Measurements from ENCODE around the gene STAM2.
"Not testable (repeated sequence)": the region's sequence is repeated elsewhere in the genome, so short reads cannot be mapped to it uniquely, and the experiment has no call there.

Gene STAM2

DNA sequence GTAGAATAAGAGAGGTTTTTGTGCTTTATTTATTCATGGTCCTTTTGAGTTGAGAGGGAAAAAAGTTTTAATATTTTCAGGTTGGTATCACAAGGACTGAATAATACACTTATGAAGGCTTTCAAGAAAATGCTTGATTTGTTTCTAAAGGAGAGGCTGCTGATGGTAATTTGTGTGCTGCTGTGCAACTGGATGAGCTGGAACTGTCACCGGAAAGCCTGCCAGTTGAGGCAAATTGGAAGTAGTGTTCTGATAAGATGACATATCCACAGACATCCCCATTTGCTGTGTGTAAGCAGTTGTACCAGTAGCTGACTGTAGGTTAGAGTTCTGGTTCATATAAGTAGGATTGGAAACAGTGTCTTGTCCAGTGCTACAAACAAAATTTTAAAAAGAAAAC is 55.1 kb downstream of the STAM2 start:
- no peaks in the 10 kb centered on the region for H3K27me3 ChIP-seq (ENCODE audit: insufficient read depth, low read length)
- H3K9me3 ChIP-seq (ENCODE audit: low read length) = no peaks in the 10 kb centered on the region
- peaks cover 5% of the 10 kb centered on the region for H3K4me1 ChIP-seq (ENCODE audit: insufficient read depth, low read length)
- no peak overlapping the region for H2AFZ ChIP-seq (ENCODE audit: low read depth, low read length)
- peaks cover 10% of the 10 kb centered on the region for H3K36me3 ChIP-seq (ENCODE audit: insufficient read depth, low read length)
- no peak overlapping the region for H3K4me3 ChIP-seq (ENCODE audit: low read length)

DNA sequence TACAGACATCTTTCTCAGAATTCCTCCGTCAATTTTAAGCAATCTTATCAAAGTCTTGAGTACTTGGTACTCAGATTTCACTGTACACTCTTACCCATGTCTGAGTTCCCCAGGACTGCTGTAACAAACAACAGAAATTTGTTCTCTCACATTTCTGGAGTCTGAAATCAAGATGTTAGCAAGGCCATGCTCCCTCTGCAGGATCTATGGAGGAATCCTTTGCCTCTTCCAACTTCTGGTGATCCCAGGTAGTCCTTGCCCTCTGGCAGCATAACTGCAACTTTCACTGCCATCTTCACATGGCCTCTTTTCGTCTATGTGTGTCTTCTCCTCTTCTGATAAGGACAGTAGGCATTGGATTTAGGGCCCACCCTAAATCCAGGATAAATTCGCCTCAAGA is 59.6 kb downstream of the STAM2 start:
- no peaks in the 10 kb centered on the region for H3K4me1 ChIP-seq (ENCODE audit: insufficient read depth, low read length)
- H3K36me3 ChIP-seq (ENCODE audit: insufficient read depth, low read length) = peaks cover 5% of the 10 kb centered on the region
- no peaks in the 10 kb centered on the region for H3K9me3 ChIP-seq (ENCODE audit: low read length)
- no peak overlapping the region for H2AFZ ChIP-seq (ENCODE audit: low read depth, low read length)
- no peaks in the 10 kb centered on the region for H3K27me3 ChIP-seq (ENCODE audit: insufficient read depth, low read length)
- no peak overlapping the region for H3K4me3 ChIP-seq (ENCODE audit: low read length)

DNA sequence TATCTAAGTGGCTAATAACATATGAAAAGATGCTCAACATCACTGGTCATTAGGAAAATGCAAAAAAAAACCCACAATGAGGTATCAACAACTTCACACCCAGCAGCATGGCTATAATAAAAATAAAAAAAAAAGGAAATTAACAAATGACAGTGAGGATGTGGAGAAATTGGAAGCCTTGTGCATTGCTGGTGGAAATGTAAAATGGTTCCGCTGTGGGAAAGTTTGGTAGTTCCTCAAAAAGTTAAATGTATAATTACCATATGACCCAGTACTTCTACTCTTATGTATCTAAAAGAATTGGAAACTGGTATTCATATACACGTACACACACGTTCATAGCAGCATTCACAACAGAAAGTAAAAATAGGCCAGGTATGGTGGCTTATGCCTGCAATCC is 61.2 kb downstream of the STAM2 start:
- Histone ChIP-seq H3K4me3 (ENCODE audit: low read length) (no peak overlapping the region), H3K9me3 (ENCODE audit: low read length) (no peaks in the 10 kb centered on the region), H3K36me3 (ENCODE audit: insufficient read depth, low read length) (no peaks in the 10 kb centered on the region), H3K4me1 (ENCODE audit: insufficient read depth, low read length) (no peaks in the 10 kb centered on the region), H2AFZ (ENCODE audit: low read depth, low read length) (no peak overlapping the region), H3K27me3 (ENCODE audit: insufficient read depth, low read length) (no peaks in the 10 kb centered on the region)

DNA sequence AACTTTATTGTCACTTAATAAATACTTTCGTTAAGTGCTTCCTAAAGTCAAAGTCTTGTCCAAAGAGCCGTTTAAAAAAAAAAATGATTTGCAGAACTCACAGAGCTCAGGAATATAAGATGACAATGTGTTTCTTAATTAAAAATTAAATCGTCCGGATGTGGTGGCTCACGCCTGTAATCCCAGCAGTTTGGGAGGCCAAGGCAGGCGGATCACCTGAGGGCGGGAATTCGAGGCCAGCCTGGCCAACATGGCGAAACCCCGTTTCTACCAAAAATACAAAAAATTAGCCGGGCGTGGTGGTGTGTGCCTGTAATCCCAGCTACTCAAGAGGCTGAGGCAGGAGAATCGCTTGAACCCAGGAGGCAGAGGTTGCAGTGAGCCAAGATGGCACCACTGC is 68.4 kb downstream of the STAM2 start:
- H3K4me3 ChIP-seq (ENCODE audit: low read length); H3K36me3 ChIP-seq (ENCODE audit: insufficient read depth, low read length); H2AFZ ChIP-seq (ENCODE audit: low read depth, low read length); H3K4me1 ChIP-seq (ENCODE audit: insufficient read depth, low read length); H3K9me3 ChIP-seq (ENCODE audit: low read length); H3K27me3 ChIP-seq (ENCODE audit: insufficient read depth, low read length): not testable (repeated sequence)

DNA sequence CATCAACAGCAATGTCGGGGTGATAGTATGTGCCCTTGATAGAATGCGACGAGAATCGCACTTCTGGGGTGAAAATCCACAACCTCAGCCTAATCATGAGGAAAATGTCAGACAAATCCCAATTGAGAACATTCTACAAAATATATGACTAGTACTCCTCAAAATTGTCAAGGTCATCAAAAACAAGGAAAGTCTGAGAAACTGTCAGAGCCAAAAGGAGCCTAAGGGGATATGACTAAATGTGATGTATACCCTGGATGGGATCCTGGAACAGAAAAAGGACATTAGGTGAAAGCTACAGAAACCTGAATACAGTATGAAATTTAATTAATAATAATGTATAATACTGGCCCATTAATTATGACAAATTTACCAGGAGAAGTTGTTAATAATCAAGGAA is 69.1 kb downstream of the STAM2 start:
- H2AFZ ChIP-seq (ENCODE audit: low read depth, low read length) = no peak overlapping the region
- H3K36me3 ChIP-seq (ENCODE audit: insufficient read depth, low read length) = no peaks in the 10 kb centered on the region
- no peaks in the 10 kb centered on the region for H3K27me3 ChIP-seq (ENCODE audit: insufficient read depth, low read length)
- no peaks in the 10 kb centered on the region for H3K4me1 ChIP-seq (ENCODE audit: insufficient read depth, low read length)
- H3K4me3 ChIP-seq (ENCODE audit: low read length) = no peak overlapping the region
- no peaks in the 10 kb centered on the region for H3K9me3 ChIP-seq (ENCODE audit: low read length)

DNA sequence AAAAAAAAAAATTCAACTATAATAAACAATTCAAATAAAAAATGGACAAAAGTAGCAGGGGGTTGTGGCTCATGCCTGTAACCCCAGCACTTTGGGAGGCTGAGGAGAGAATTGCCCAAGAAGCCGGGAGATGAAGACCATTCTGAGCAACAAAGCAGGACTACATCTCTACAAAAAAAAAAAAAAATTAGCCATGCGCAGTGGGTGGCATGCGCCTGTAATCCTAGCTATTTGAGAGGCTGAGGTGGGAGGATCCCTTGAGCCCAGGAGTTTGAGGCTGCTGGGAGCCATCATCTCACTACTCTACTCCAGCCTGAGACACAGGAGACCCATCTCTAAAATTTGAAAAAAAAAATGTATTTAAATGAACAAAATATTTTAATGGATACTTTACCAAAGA is 72.3 kb downstream of the STAM2 start:
- Histone ChIP-seq H3K36me3 (ENCODE audit: insufficient read depth, low read length) (no peaks in the 10 kb centered on the region), H2AFZ (ENCODE audit: low read depth, low read length) (no peak overlapping the region), H3K4me3 (ENCODE audit: low read length) (no peak overlapping the region), H3K9me3 (ENCODE audit: low read length) (no peaks in the 10 kb centered on the region), H3K4me1 (ENCODE audit: insufficient read depth, low read length) (peaks cover 11% of the 10 kb centered on the region), H3K27me3 (ENCODE audit: insufficient read depth, low read length) (peaks cover 4% of the 10 kb centered on the region)

DNA sequence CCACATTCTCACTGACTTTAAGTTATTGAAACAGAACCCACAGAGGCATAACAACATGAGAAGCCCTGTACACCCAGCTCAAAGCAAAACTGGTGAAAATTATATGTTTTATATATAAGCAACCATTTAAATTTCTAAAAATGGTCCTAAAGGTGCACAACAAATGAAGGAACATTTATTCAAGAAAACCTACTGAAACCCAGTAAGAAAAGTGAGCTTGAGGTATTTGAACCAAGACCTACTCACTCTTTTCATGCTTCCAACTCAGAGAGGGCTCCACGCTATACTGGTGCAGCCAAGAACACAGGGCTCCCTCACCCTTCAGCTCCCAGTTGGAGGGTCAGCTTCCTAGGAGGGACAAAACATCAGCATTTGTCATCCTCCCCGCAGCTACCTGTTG is 74.6 kb downstream of the STAM2 start:
- Histone ChIP-seq H3K27me3 (ENCODE audit: insufficient read depth, low read length) (peaks cover 4% of the 10 kb centered on the region), H2AFZ (ENCODE audit: low read depth, low read length) (no peak overlapping the region), H3K36me3 (ENCODE audit: insufficient read depth, low read length) (no peaks in the 10 kb centered on the region), H3K4me3 (ENCODE audit: low read length) (no peak overlapping the region), H3K9me3 (ENCODE audit: low read length) (no peaks in the 10 kb centered on the region), H3K4me1 (ENCODE audit: insufficient read depth, low read length) (peaks cover 23% of the 10 kb centered on the region)

DNA sequence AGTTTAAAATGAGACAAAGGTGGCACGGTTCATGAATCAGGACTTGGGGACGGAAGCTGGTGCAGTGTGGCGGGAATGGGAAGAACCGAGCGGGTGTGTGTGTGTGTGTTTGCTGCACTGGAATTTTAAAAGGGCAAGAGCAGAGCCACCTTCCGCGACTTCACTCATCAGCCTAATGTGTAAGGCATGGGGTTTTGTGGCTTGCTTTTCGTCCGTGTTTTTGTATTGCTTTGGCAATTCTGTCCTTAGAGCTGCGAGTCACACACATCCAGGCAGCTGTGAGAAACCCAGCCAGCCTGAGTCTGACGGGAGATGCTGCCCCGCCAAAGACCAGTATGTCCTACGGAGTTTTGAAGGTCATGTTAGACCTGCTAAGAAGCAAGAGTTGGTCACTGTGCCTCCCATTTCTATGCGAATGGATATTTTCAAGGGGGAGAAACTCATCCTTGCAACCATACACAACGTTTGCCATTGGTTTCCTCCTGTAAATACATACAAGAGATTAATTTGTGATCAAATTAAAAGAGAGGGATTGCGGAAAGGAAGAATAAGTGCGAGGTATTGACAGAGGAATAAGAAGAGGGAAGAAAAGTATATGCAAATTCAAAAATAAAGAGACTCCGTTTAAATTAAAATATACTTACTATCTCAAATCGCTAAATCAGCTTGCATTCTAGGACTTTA is 76.1 kb downstream of the STAM2 start:
- Histone ChIP-seq H3K36me3 (ENCODE audit: insufficient read depth, low read length) (no peaks in the 10 kb centered on the region), H3K27me3 (ENCODE audit: insufficient read depth, low read length) (peaks cover 4% of the 10 kb centered on the region), H3K4me3 (ENCODE audit: low read length) (peak overlapping the region; percentile 87), H3K4me1 (ENCODE audit: insufficient read depth, low read length) (peaks cover 23% of the 10 kb centered on the region), H3K9me3 (ENCODE audit: low read length) (no peaks in the 10 kb centered on the region), H2AFZ (ENCODE audit: low read depth, low read length) (peak overlapping the region; percentile 99)

DNA sequence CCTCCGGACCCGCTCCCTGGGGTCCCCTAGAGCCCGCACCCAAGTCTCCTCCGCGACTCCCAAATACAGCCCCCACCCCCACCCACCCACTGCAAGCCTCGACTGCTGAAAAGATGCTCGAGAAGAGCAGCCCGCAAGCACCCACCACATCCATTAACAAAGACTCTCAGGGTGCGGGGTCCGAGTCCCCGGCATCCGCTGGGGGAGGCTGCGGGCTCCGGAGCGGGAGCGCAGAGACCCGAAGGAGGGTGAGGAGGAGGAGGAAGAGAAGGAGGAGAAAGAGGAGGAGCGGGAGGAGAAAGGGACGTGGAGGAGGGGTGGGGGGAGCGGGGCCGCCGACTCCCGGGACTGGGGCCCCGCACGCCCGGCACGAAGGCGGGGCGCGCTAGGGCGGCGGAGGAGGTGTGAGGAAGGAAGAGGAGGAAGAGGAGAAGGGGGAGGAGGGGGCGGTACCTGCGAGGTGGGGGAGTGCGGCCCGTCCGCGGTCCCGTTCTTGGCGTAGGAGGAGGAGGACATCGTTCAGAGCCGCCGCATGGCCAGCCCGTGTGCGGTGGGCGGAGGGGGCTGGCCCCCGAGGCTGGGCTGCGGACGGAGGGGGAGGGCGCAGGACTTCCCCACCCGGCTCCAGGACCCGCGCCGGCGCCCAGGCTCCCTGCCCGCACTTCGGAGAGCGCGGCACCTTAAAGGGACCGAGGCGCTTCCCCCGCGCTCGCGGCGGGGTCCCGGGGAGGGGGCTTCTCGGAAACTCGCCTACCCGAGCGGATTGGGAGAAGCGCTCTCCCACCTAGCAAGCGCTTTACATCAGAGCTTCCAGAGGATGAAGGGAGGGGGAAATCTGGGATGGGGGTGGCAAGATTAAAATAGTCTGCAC is 76.8 kb downstream of the STAM2 start, which contains the start of gene CACNB4:
CACNB4 (minus strand) TSS at position 549 of the 871 bp plus-strand sequence.
- H3K4me1 ChIP-seq (ENCODE audit: insufficient read depth, low read length) = peaks cover 23% of the 10 kb centered on the region
- no peaks in the 10 kb centered on the region for H3K9me3 ChIP-seq (ENCODE audit: low read length)
- H2AFZ ChIP-seq (ENCODE audit: low read depth, low read length) = peak within 1 kb of the TSS; percentile 99
- H3K4me3 ChIP-seq (ENCODE audit: low read length) = peak within 1 kb of the TSS; percentile 87
- no peaks in the 10 kb centered on the region for H3K36me3 ChIP-seq (ENCODE audit: insufficient read depth, low read length)
- H3K27me3 ChIP-seq (ENCODE audit: insufficient read depth, low read length) = peaks cover 4% of the 10 kb centered on the region

DNA sequence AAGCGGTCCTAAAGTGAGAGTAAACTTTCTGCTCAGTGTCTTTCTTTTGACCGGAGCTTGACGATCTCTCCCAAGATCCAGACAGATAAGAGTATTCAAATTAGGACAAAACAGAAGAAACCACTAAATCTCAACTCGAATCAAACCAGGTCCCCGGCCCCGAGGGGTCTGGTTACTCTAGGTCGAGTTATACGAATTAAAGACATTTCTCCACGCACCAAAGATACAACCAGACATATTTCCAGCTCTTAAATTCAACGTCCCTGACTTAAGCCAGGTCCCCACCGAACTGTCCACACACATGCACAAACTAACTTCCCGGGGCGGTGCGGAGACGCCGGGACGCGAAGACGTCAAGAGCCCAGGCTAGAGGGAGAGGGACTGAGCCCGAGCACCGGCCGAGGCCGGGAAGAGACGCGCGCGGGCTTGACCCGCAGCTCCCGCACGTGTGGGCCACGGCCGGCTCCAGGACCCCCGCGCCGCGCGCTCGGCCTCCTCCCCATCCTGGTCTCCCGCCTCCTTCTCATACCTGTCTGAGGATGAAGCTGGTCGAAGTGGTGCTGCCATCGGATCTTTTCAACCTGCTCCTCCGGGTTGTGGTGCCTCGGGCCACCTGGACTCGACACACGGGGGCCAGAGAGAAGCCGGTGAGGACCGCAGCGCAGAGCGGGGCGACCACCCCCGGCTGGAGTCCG is 77.6 kb downstream of the STAM2 start:
- Histone ChIP-seq H3K4me3 (ENCODE audit: low read length) (peak overlapping the region; percentile 87), H3K36me3 (ENCODE audit: insufficient read depth, low read length) (no peaks in the 10 kb centered on the region), H3K4me1 (ENCODE audit: insufficient read depth, low read length) (peaks cover 23% of the 10 kb centered on the region), H3K9me3 (ENCODE audit: low read length) (no peaks in the 10 kb centered on the region), H2AFZ (ENCODE audit: low read depth, low read length) (peak overlapping the region; percentile 99), H3K27me3 (ENCODE audit: insufficient read depth, low read length) (peaks cover 4% of the 10 kb centered on the region)

DNA sequence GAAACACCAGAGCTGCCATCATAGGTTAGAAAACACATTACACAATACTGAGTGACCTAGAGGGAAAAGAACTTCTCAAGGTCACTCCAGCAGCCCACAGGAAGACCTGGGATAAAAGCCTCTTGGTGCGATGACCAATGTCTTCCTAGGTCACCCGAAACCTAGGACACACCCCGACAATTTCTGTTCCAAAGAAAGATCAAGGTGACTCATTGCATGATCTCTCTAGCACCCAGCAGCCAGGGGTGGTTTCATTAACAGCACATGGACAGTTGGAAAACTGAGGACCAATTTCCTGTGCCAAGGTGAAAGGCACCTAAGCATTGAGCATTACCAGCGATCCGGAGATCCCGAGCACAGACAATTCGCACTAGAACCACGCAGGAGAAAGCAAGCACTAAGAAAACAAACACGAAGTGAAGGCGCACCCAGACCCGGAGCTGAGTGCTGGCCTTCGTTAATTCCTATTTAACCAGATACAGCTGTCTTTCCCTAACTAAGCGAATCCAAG is 78.2 kb downstream of the STAM2 start:
- H2AFZ ChIP-seq (ENCODE audit: low read depth, low read length) = peak overlapping the region; percentile 99
- peak overlapping the region; percentile 87 for H3K4me3 ChIP-seq (ENCODE audit: low read length)
- peaks cover 23% of the 10 kb centered on the region for H3K4me1 ChIP-seq (ENCODE audit: insufficient read depth, low read length)
- H3K36me3 ChIP-seq (ENCODE audit: insufficient read depth, low read length) = no peaks in the 10 kb centered on the region
- peaks cover 4% of the 10 kb centered on the region for H3K27me3 ChIP-seq (ENCODE audit: insufficient read depth, low read length)
- no peaks in the 10 kb centered on the region for H3K9me3 ChIP-seq (ENCODE audit: low read length)

DNA sequence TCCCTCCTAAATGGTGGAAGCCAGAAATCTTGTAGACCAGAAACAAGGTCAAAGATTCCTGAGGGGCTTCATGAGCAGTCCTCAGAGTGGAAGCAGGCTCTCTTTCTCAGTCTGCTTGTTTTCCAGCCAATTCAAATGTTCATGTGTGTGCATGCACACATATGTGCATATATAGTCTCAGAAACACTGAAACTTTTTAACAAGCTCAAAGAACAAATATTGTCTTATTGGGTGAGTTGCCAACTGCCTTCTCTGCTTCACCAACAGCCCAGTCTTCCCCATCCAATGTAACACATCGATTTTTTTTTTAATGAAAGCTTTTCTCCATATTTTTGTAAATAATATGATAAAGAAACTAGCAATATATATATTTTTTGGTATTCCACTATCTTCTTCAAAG is 80.4 kb downstream of the STAM2 start:
- Histone ChIP-seq H2AFZ (ENCODE audit: low read depth, low read length) (no peak overlapping the region), H3K27me3 (ENCODE audit: insufficient read depth, low read length) (peaks cover under 1% of the 10 kb centered on the region), H3K4me1 (ENCODE audit: insufficient read depth, low read length) (peaks cover 20% of the 10 kb centered on the region), H3K4me3 (ENCODE audit: low read length) (no peak overlapping the region), H3K36me3 (ENCODE audit: insufficient read depth, low read length) (no peaks in the 10 kb centered on the region), H3K9me3 (ENCODE audit: low read length) (no peaks in the 10 kb centered on the region)

DNA sequence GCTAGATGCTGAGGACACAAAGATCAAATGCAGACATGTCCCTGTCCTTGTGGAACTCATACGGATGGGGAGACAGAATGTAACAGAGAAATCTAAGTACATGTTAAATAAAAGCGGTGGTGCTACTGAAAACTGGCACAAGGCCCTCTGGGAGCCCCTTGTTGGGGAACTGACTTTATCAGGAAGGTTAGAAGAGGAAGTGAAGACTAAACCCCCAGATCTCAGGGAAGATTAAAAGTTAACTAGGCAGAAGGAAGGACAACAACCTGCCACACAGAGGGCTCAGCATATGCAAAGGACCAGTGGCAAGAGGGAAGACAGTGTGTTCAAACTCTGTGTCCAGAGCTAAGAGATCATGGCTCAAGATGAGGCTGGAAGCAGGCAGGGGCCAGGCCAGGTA is 81.5 kb downstream of the STAM2 start:
- H3K36me3 ChIP-seq (ENCODE audit: insufficient read depth, low read length) = no peaks in the 10 kb centered on the region
- no peaks in the 10 kb centered on the region for H3K27me3 ChIP-seq (ENCODE audit: insufficient read depth, low read length)

More for the DNA sequence above, 81.5 kb downstream of the STAM2 start:
- peaks cover 13% of the 10 kb centered on the region for H3K4me1 ChIP-seq (ENCODE audit: insufficient read depth, low read length)
- no peak overlapping the region for H2AFZ ChIP-seq (ENCODE audit: low read depth, low read length)
- H3K9me3 ChIP-seq (ENCODE audit: low read length) = no peaks in the 10 kb centered on the region
- H3K4me3 ChIP-seq (ENCODE audit: low read length) = no peak overlapping the region

Data from neuron (in vitro differentiated cells).